Activated B cell treated with CpG ODN at 0.5 μM for 24 hours (primary cell): ENCODE measurements around the gene UTP20. TPM values are rescaled to one million over a fixed set of nuclear protein-coding genes. Genes with fewer than 3 reads are reported as not detected.

ENCODE experiments used
- ATAC-seq: fragments of 200-7000 bp; cut with Tn5 transposase; one replicate; pipeline ENCODE4 v1.10.0; 2021; ENCODE audit warnings: low read depth, mild to moderate bottlenecking, moderate library complexity
- CTCF ChIA-PET: fragments of 350-600 bp; sonication (Branson Sonifier 250); formaldehyde crosslinking; loops from one replicate; lab custom pipeline; 2021; ENCODE audit warnings: antibody characterized with exemption; lab: Charles Lee
- POLR2A ChIA-PET: fragments of 350-600 bp; sonication (Branson Sonifier 250); formaldehyde crosslinking; loops from one replicate; lab custom pipeline; 2021; ENCODE audit warnings: antibody characterized with exemption; lab: Charles Lee
- DNase-seq: peaks from one replicate; pipeline ENCODE4 v3.0.0; 2022
- H3K27ac Mint-ChIP-seq: one replicate; pipeline ENCODE4 v1.8.0; 2020; ENCODE audit warnings: mixed read lengths
- H3K27me3 Mint-ChIP-seq: one replicate; pipeline ENCODE4 v1.8.0; 2021; ENCODE audit warnings: mixed read lengths
- H3K36me3 Mint-ChIP-seq: one replicate; pipeline ENCODE4 v1.8.0; 2021; ENCODE audit warnings: low read depth, mixed read lengths
- H3K4me1 Mint-ChIP-seq: one replicate; pipeline ENCODE4 v1.8.0; 2021; ENCODE audit warnings: mixed read lengths
- H3K4me3 Mint-ChIP-seq: one replicate; pipeline ENCODE4 v1.8.0; 2020; ENCODE audit warnings: mild to moderate bottlenecking, mixed read lengths
- H3K9me3 Mint-ChIP-seq: one replicate; pipeline ENCODE4 v1.8.0; 2020; ENCODE audit warnings: mixed read lengths
- intact Hi-C: fragments of 100-400 bp; cut with micrococcal nuclease; formaldehyde crosslinking; loops from one replicate; pipeline ENCODE4 v1.15.1; 2024
- total RNA-seq: library from RNA; stranded (reverse); gene quantifications from 2 replicates; pipeline ENCODE4 v1.2.3, GENCODE V29; 2022
- TF ChIP-seq, protein P1 (sequence below): fragments of 200-600 bp; IDR thresholded peaks from one replicate; pipeline ENCODE4 v1.8.0; 2022; ENCODE audit warnings: antibody characterized with exemption, mild to moderate bottlenecking

Gene UTP20
- 26.1 and 32.9 TPM in 2 replicates for total RNA-seq

- peak within 1 kb of the TSS; percentile 96 for H3K4me3 Mint-ChIP-seq
- H3K27ac Mint-ChIP-seq, result peak within 1 kb of the TSS; percentile 88
- H3K36me3 Mint-ChIP-seq, result peaks cover 26% of the 10 kb centered on the region
- TF ChIP-seq, protein P1, sequence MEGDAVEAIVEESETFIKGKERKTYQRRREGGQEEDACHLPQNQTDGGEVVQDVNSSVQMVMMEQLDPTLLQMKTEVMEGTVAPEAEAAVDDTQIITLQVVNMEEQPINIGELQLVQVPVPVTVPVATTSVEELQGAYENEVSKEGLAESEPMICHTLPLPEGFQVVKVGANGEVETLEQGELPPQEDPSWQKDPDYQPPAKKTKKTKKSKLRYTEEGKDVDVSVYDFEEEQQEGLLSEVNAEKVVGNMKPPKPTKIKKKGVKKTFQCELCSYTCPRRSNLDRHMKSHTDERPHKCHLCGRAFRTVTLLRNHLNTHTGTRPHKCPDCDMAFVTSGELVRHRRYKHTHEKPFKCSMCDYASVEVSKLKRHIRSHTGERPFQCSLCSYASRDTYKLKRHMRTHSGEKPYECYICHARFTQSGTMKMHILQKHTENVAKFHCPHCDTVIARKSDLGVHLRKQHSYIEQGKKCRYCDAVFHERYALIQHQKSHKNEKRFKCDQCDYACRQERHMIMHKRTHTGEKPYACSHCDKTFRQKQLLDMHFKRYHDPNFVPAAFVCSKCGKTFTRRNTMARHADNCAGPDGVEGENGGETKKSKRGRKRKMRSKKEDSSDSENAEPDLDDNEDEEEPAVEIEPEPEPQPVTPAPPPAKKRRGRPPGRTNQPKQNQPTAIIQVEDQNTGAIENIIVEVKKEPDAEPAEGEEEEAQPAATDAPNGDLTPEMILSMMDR, result no peak
- ATAC-seq, result peak; percentile 100
- DNase-seq, result peak; percentile 92
- CTCF ChIA-PET, result interaction anchor here (2.2 kb wide), 1 partner anchor 44 kb away, joined by 5 read pairs; no protein-coding TSS in a partner anchor
- peaks cover 18% of the 10 kb centered on the region for H3K27me3 Mint-ChIP-seq
- POLR2A ChIA-PET, result interaction anchor here (0.6 to 1.7 kb wide), 3 partner anchors 72 to 128 kb away, joined by 6 read pairs; partner anchors contain the start of gene ARL1
- intact Hi-C loops, result loop anchor here (1.0 to 2.0 kb wide), 4 partner anchors 128 to 1138 kb away; partner anchors contain the start of genes BLTP3B, DEPDC4 and SCYL2
- H3K4me1 Mint-ChIP-seq, result peaks cover 8% of the 10 kb centered on the region
- no peaks in the 10 kb centered on the region for H3K9me3 Mint-ChIP-seq
These were observed at the start of gene UTP20 for GRCh38 chr12:101280006-101280505. UTP20 (plus strand) TSS chr12:101280105; CDS start chr12:101280283, 178 bp downstream.

GRCh38 chr12:101230547-101230946, 49.4 kb upstream of the UTP20 start:
- H3K27ac Mint-ChIP-seq, result no peak overlapping the region

DNA sequence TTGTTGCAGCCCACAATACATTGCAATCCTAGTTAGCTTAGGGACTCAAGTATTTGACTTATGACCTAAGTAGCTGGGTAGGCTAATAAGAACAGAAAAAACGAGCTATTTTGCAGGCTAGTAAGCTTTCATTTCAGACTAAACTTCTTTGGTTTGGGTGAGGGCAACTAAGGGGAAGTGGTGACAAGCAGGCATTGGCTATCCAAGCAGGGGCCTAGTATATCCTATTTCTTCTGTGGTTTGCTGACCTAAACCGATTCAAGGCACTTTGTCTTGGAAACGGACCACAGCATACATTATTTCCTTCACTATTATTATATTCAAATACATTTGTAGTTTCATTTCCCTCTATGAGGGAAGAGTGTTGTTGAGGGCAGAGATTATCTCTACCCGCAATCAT, 48.3 kb upstream of the UTP20 start:
- Mint-ChIP-seq H3K36me3 (no peaks in the 10 kb centered on the region), H3K27ac (no peak overlapping the region), H3K4me3 (no peak overlapping the region), H3K9me3 (no peaks in the 10 kb centered on the region), H3K27me3 (peaks cover 3% of the 10 kb centered on the region), H3K4me1 (no peaks in the 10 kb centered on the region)
- intact Hi-C loops, result no loop called here
- TF ChIP-seq, protein P1, result no peak
- POLR2A ChIA-PET, result no interaction called here
- CTCF ChIA-PET, result no interaction called here
- no peak for DNase-seq
- no peak for ATAC-seq

More at GRCh38 chr12:101230547-101230946, 49.4 kb upstream of the UTP20 start:
- intact Hi-C loops, result no loop called here
- no peaks in the 10 kb centered on the region for H3K9me3 Mint-ChIP-seq
- DNase-seq (no peak), ATAC-seq (no peak)
- no peaks in the 10 kb centered on the region for H3K4me1 Mint-ChIP-seq
- H3K36me3 Mint-ChIP-seq, result no peaks in the 10 kb centered on the region
- H3K27me3 Mint-ChIP-seq, result peaks cover 3% of the 10 kb centered on the region
- POLR2A ChIA-PET, result no interaction called here
- TF ChIP-seq, protein P1, result no peak
- H3K4me3 Mint-ChIP-seq, result no peak overlapping the region
- CTCF ChIA-PET, result no interaction called here

- intact Hi-C loops, result no loop called here
- no peaks in the 10 kb centered on the region for H3K4me1 Mint-ChIP-seq
- H3K36me3 Mint-ChIP-seq, result no peaks in the 10 kb centered on the region
- POLR2A ChIA-PET, result no interaction called here
- H3K27ac Mint-ChIP-seq, result no peak overlapping the region
- CTCF ChIA-PET, result no interaction called here
- H3K9me3 Mint-ChIP-seq, result peaks cover 3% of the 10 kb centered on the region
- peaks cover 1% of the 10 kb centered on the region for H3K27me3 Mint-ChIP-seq
- ATAC-seq (no peak), DNase-seq (no peak)
- no peak overlapping the region for H3K4me3 Mint-ChIP-seq
- TF ChIP-seq, protein P1, result no peak
These were observed 44.2 kb upstream of the UTP20 start for GRCh38 chr12:101235686-101236085.

- no peak overlapping the region for H3K4me3 Mint-ChIP-seq
- POLR2A ChIA-PET, result no interaction called here
- H3K9me3 Mint-ChIP-seq, result peaks cover 3% of the 10 kb centered on the region
- H3K27ac Mint-ChIP-seq, result no peak overlapping the region
- H3K36me3 Mint-ChIP-seq, result no peaks in the 10 kb centered on the region
- intact Hi-C loops, result no loop called here
- CTCF ChIA-PET, result no interaction called here
- no peaks in the 10 kb centered on the region for H3K4me1 Mint-ChIP-seq
- ATAC-seq, result no peak
- peaks cover 1% of the 10 kb centered on the region for H3K27me3 Mint-ChIP-seq
- TF ChIP-seq, protein P1, result no peak
- no peak for DNase-seq
These were observed 41.6 kb upstream of the UTP20 start for GRCh38 chr12:101238306-101238705.
